ENCODE results near the gene RGS12.

- no peak for TF ChIP-seq CTCF (IDR thresholded peaks at IDR 0.05)
- TF ChIP-seq, protein P1, sequence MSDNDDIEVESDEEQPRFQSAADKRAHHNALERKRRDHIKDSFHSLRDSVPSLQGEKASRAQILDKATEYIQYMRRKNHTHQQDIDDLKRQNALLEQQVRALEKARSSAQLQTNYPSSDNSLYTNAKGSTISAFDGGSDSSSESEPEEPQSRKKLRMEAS (IDR thresholded peaks at IDR 0.05), result no peak
- no peak for TF ChIP-seq HMGXB4 (CRISPR knock-in tag; IDR thresholded peaks at IDR 0.05; ENCODE audit: borderline replicate concordance)
- TF ChIP-seq JUNB (IDR thresholded peaks at IDR 0.05), result no peak
- TF ChIP-seq SMC3 (IDR thresholded peaks at IDR 0.05), result no peak
- TF ChIP-seq HOXB5 (CRISPR knock-in tag; IDR thresholded peaks at IDR 0.05), result no peak
- no peak for TF ChIP-seq EHMT2 (IDR thresholded peaks at IDR 0.05; ENCODE audit: low read depth)
- no peak for TF ChIP-seq NFE2L2 (conservative IDR thresholded peaks at IDR 0.05; ENCODE audit: low read length)
- no peak for TF ChIP-seq EP300 (IDR thresholded peaks at IDR 0.05)
- no peak for TF ChIP-seq RAD21 (conservative IDR thresholded peaks at IDR 0.05 in 1 of 2, IDR thresholded peaks at IDR 0.05 in 1 of 2)
- TF ChIP-seq ZNF302 (CRISPR knock-in tag; IDR thresholded peaks at IDR 0.05), result no peak
- no peak for TF ChIP-seq MYC (IDR thresholded peaks at IDR 0.05; ENCODE audit: borderline replicate concordance, low read length)
Measured at GRCh38 chr4:3307486-3307885, 14.7 kb downstream of the RGS12 start.

Measured in A549 (cell line).